Testis (tissue), 5 donors: ENCODE results near the gene RIMS3. TPM values are rescaled to one million over a fixed set of nuclear protein-coding genes. Genes with fewer than 3 reads are reported as not detected.

Experiments used
- DNase-seq: peaks from one replicate; pipeline ENCODE4 v3.0.0-alpha.2; 2019
- H3K27ac ChIP-seq, 2 donors: fragments of 200-600 bp; sonication (generic); one replicate each; pipeline ENCODE4 v1.5.1; 2019
- H3K27me3 ChIP-seq: fragments of 200-600 bp; sonication (generic); one replicate; pipeline ENCODE4 v1.5.1; 2019
- H3K36me3 ChIP-seq: fragments of 200-600 bp; sonication (generic); one replicate; pipeline ENCODE4 v1.5.1; 2017; ENCODE audit warnings: low read depth; ENCODE audit errors: missing control alignments
- H3K4me1 ChIP-seq: fragments of 200-600 bp; sonication (generic); one replicate; pipeline ENCODE4 v1.5.1; 2019
- H3K4me3 ChIP-seq, 2 donors: fragments of 200-600 bp; sonication (generic); one replicate each; pipeline ENCODE4 v1.5.1; 2017 to 2019
- H3K9me3 ChIP-seq: fragments of 200-600 bp; sonication (generic); one replicate; pipeline ENCODE4 v1.5.1; 2017
- CTCF ChIP-seq, 3 experiments: fragments of 450-650 bp in 2 of 3; fragments of 200-600 bp in 1 of 3; sonication (generic) in 1 of 3; IDR thresholded peaks; one replicate each; pipeline ENCODE4 v1.5.1; 2016 to 2019; ENCODE audit warnings: antibody characterized with exemption in 3 of 3, mild to moderate bottlenecking in 2 of 3, moderate library complexity in 1 of 3
- POLR2A ChIP-seq: fragments of 450-650 bp; IDR thresholded peaks from one replicate; pipeline ENCODE4 v1.6.1; 2017; ENCODE audit warnings: antibody characterized with exemption, mild to moderate bottlenecking, moderate library complexity
- WGBS, 2 donors: methylation state at CpG; one replicate each; pipeline ENCODE4 v1.1.5; 2018; 5-methylcytosine and 5-hydroxymethylcytosine counted together
- intact Hi-C: fragments of 100-400 bp; cut with DNase I; formaldehyde crosslinking; loops from one replicate; pipeline ENCODE4 v1.15.1; 2023; ENCODE audit warnings: low total_unique reads
- long read RNA-seq, 2 donors: transcript quantifications; one replicate each; lab custom pipeline, GENCODE V29; 2026
- polyA plus RNA-seq: library from polyadenylated mRNA; stranded (reverse); fragments of 350-450 nt; fragmentation: Illumina TruSeq; extraction: RNeasy Lipid Tissue Mini Kit (QIAGEN cat#74804); gene quantifications from one replicate; pipeline ENCODE4 v1.2.3, GENCODE V29; 2014; ENCODE audit warnings: low read depth, low replicate concordance; ENCODE audit not compliant: insufficient read depth
- total RNA-seq, 2 donors: library from RNA; depleted of rRNA; stranded (reverse); fragments of >200 nt; gene quantifications; one replicate each; pipeline ENCODE4 v1.2.3, GENCODE V29; 2016

Gene RIMS3
- total RNA-seq (1 to 10 TPM; 4.6 to 9.4 TPM), polyA plus RNA-seq (8.3 TPM)
- long read RNA-seq, donor 1, full-length matches to known transcripts = 3 of 3 reads
- long read RNA-seq, donor 1, partial matches to known transcripts = 0 of 3 reads
- long read RNA-seq, donor 1, other reads (novel, unspliced or antisense) = 0 of 3 reads
- long read RNA-seq, donor 2, full-length matches to known transcripts = 2 of 2 reads
- long read RNA-seq, donor 2, partial matches to known transcripts = 0 of 2 reads
- long read RNA-seq, donor 2, other reads (novel, unspliced or antisense) = 0 of 2 reads

- WGBS, 2 donors = 2% methylated on average over 9 to 30 of the region's 59 CpGs
- Histone ChIP-seq H3K36me3 (no peaks in the 10 kb centered on the region), H3K27me3 (no peaks in the 10 kb centered on the region), H3K4me1 (peaks cover 6% of the 10 kb centered on the region), H3K4me3 (peak within 1 kb of the TSS; percentile 64 to 65), H3K9me3 (no peaks in the 10 kb centered on the region), H3K27ac (no peak within 1 kb of the TSS)
- TF ChIP-seq POLR2A (no peak), CTCF (IDR thresholded peaks at IDR 0.05) (no peak)
- intact Hi-C loops = no loop called here
- peak; percentile 81 for DNase-seq
These were observed at the start of gene RIMS3 for GRCh38 chr1:40665335-40666171. Gene RIMS3 (minus strand): TSS chr1:40665682. CDS start chr1:40641925, 23,757 bp downstream.

GRCh38 chr1:40712997-40713396 is 47.5 kb upstream of the RIMS3 start:
- DNase-seq = no peak
- H3K27me3 ChIP-seq = no peaks in the 10 kb centered on the region
- peak overlapping the region in 1 of 2 donors; percentile 55 for H3K27ac ChIP-seq
- H3K4me3 ChIP-seq = no peak overlapping the region
- intact Hi-C loops = no loop called here
- H3K9me3 ChIP-seq = no peaks in the 10 kb centered on the region
- H3K4me1 ChIP-seq = peaks cover 26% of the 10 kb centered on the region
- H3K36me3 ChIP-seq = no peaks in the 10 kb centered on the region
- TF ChIP-seq CTCF (IDR thresholded peaks at IDR 0.05) (no peak), POLR2A (no peak)

DNA sequence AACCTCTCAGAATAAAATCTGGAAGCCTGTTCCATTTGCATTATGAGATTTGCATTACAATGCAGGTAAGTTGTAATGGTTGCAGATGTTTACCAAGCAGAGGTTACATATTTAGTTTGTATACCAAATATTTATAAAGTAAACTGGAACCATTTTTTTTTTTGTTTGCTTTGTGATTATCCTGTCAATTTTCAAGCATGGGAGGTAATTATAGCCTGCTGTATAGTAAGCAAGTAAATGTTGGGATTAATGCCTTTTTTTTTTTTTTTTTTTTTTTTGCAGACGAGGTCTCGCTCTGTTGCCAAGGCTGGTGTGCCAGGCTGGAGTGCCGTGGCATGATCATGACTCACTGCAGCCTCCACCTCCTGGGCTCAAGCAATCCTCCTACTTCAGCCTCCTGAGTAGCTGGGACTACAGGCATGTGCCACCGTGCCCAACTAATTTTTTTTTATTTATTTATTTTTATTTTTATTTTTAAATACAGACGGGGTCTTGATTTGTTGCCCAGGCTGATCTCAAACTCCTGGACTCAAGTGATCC is 47.0 kb upstream of the RIMS3 start:
- Histone ChIP-seq H3K4me3 (no peak overlapping the region), H3K36me3 (no peaks in the 10 kb centered on the region), H3K27me3 (no peaks in the 10 kb centered on the region), H3K9me3 (no peaks in the 10 kb centered on the region), H3K27ac (peak overlapping the region in 1 of 2 donors; percentile 67), H3K4me1 (peaks cover 26% of the 10 kb centered on the region)
- WGBS, 2 donors = 67 to 68% methylated on average over 5 of the region's 5 CpGs
- TF ChIP-seq CTCF (IDR thresholded peaks at IDR 0.05) = no peak
- TF ChIP-seq POLR2A = no peak
- intact Hi-C loops = no loop called here
- no peak for DNase-seq

GRCh38 chr1:40711465-40712404 is 46.3 kb upstream of the RIMS3 start:
- WGBS, 2 donors = 16 to 23% methylated on average over 3 of the region's 3 CpGs
- Histone ChIP-seq H3K9me3 (no peaks in the 10 kb centered on the region), H3K27ac (peak overlapping the region; percentile 44 to 67), H3K4me1 (peaks cover 26% of the 10 kb centered on the region), H3K4me3 (no peak overlapping the region), H3K27me3 (no peaks in the 10 kb centered on the region), H3K36me3 (no peaks in the 10 kb centered on the region)
- intact Hi-C loops = no loop called here
- TF ChIP-seq POLR2A (no peak), CTCF (IDR thresholded peaks at IDR 0.05) (no peak)
- DNase-seq = no peak
